Measurements from ENCODE around the gene SNW1. TPM values are rescaled to one million over a fixed set of nuclear protein-coding genes. Genes with fewer than 3 reads are reported as not detected.
"Not testable (repeated sequence)": the region's sequence is repeated elsewhere in the genome, so short reads cannot be mapped to it uniquely, and the experiment has no call there.

SNW1 gene
- total RNA-seq (ENCODE audit: insufficient read depth, low replicate concordance): 79.0 TPM

DNA sequence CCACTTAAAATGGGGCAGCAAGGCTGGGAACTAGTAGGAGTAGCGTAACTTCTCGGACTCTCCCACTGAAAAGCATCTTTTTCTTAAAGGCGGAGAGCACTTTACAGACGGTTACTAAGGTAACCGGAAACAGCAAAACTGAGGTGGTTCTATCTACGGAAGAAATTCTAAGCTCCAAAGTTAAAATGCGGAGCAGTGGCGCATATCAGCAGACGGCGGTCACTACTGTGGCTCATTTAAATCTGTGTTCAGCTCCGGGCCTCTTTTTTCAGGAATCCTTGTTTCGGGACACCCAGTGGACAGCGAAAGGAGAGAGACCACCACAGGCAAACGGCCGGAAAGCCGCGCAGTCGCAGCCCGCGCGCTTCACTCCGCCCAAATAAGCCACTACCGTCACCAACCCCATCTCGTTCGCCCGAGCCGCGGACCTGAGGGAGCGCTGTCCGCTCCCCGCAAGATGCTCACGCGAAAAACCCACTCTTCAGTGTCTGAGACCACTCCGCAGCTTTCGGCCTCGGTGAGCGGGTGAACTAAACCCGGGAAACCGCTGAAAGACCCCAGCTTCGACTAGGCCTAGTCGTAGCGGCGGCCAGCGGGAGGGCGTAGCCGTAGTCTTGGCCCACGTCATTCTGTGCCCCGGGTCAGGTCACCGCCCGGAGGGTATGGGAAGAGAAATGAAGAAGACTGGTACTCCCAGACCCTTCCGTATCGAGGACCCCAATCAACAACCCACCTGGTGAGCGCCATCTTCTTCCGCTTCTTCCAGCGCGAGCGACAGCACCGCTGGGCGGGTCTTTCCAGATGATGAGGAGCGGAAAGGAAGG, at the start of gene SNW1:
Gene SNW1, minus strand, starts transcription at position 776 of the 824 bp plus-strand sequence. Its CDS starts 29 bp downstream, at position 747.
- peak; percentile 98 for DNase-seq (ENCODE audit: low spot score)

DNA sequence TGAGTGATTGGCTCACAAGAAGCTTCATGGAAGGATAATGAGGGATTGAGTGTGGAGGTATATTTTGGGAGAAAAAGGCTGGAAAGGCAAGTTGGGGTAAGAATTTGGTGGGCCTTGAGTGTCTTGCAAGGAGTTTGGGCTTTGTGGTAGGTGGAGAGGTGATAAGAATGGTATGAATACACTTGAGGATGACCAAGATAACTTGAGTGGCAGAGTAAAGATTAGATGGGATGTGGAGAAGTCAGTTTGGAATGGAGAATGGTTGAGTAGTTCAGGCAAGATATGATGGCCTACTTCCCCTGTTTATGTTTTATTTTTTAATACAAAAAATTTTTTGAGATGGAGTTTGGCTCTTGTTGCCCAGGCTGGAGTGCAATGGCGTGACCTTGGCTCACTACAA, 48.1 kb upstream of the SNW1 start:
- no peak for DNase-seq (ENCODE audit: low spot score)

DNA sequence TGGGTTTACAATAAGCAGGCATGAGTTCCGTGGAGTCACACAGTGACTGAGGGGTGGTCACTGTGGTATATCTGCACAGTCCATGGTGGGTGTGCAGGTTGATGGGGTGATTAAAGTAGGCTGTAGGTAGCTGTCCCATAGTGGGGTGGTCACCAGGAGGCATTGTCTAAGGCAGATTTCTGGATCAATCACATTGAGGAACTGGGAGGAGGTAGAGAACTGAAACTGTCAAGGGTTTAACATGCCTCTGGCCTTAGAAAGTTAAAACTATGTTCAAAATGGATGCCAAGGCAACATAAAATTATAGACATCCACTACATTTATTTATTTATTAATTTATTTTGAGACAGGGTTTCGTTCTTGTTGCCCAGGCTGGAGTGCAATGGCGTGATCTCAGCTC, 47.3 kb upstream of the SNW1 start:
- no peak for DNase-seq (ENCODE audit: low spot score)

DNA sequence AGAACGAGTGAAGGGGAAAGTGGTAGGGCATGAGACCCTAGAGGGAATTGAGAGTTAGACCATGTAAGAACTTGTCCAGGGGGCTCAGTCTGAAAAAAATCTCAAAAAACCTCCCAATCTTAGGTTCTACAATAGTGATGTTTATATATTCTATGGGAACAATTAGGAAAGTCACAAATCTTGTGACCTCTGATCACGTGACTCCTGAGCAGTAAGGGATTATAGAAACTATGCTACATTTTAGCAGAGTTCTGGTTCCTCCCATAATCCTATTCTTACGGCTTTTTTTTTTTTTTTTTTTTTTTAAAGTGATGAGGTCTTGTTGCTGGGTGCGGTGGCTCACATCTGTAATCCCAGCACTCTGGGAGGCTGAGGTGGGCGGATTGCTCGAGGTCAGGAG, 44.8 kb upstream of the SNW1 start:
- no peak for DNase-seq (ENCODE audit: low spot score)

DNA sequence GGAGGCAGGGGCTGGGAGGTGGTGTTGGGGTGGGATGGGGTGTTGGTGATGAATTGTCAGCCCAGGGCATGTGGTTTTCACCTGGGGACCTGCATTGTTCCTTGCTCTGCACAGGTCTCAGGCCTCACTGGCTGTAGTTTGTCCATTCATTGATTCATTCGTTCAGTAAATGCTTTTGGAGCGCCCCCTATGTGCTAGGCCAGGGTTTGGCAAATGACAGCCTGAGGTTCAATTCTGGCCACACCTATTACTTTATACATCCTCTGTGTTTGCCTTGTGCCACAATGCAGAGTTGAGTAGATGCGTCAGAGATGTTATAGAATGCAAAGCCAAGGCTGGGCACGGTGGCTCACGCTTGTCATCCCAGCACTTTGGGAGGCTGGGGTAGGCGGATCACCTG, 43.6 kb upstream of the SNW1 start:
- no peak for DNase-seq (ENCODE audit: low spot score)

DNA sequence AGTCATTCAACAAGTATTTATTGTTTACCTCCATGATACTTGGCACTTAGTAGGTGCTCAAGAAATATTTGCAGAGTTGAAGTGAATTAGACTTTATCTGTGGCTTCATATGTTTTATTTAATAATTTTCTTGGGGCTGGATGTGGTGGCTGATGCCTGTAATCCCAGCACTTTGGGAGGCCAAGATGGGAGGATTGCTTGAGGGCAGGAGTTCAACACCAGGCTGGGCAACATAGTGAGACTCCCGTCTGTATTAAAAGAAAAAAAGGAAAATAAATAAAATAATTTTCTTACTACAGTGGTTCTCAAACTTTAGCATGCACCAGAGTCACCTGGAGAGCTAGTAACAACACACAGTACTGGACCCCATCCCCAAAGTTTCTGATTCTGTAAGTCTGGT, 39.9 kb upstream of the SNW1 start:
- no peak for DNase-seq (ENCODE audit: low spot score)

DNA sequence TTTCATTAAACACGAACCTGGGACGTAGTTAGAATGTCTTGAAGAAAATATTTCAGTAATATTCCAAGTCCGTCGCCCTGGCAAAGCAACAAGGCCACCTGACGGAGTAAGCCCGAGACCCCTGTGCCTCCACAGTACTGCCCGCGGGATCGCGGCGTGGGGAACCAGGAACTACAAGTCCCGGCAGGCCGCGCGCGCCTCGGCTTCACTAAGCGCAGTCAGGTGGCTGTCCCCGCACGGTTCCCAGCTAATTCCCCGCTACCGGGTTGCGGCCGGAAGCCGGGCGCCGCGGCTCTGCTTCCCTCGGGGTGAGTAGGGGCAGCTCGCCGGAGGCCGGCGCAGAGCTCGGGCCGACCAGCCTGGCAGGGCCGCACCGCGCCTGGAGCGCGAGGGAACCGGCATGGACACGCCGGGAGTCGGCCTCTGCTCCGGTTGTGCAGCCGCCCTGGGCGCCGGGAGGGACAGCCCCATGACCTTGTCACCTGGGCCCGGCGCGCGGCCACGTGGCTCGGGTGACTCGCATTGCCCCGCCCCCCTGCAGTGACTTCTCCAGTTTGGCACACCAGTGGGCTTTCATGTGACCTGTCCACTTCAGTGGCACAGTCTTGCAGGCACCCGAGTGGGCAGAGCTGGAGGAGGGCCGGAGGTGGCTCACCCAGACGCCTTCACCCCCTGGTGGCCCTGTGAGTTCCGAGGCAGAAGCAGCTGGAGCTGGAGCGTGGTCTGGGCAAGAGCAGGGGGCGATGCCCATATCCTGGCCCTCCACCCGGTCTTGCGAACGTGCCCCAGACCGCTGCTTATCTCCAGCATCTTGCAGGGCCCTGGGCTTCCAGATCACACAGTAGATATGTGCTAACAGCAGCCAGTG, 39.1 kb upstream of the SNW1 start, which contains the start of gene ADCK1:
Gene ADCK1, plus strand, starts transcription at position 247 of the 868 bp plus-strand sequence. CDS start 18,870 bp downstream, outside the sequence.
- peak; percentile 85 for DNase-seq (ENCODE audit: low spot score)

DNA sequence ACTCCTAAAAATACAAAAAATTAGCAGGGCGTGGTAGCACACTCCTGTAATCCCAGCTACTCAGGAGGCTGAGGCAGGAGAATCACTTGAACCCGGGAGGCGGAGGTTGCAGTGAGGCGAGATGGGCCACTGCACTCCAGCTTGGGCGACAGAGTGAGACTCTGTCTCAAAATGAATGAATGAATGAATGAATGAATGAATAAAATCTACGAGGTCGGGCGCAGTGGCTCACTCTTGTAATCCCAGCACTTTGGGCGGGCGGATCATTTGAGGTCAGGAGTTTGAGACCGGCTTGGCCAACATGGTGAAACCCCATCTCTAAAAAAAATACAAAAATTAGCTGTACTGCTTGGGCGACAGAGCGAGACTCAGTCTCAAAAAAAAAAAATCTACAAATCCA, 38.5 kb upstream of the SNW1 start:
- not testable (repeated sequence) for DNase-seq (ENCODE audit: low spot score)

DNA sequence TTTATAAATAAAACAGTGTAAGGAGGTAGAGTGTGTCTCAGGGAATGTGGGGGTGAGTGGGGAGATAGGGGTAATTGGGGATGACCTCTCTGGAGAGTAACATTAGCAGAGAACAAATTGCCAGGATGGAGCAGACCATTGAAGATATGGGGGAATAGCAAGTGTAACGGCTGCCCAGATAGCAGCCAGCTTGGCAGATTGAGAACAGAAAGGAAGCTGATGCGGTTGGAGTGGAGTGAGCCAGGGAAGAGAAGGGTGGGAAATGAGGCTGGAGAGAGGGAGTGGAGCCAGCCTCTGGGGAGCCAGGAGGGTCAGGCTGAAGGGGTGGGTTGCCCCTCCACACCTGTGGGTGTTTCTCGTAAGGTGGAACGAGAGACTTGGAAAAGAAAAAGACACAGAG, 33.4 kb upstream of the SNW1 start:
- no peak for DNase-seq (ENCODE audit: low spot score)

DNA sequence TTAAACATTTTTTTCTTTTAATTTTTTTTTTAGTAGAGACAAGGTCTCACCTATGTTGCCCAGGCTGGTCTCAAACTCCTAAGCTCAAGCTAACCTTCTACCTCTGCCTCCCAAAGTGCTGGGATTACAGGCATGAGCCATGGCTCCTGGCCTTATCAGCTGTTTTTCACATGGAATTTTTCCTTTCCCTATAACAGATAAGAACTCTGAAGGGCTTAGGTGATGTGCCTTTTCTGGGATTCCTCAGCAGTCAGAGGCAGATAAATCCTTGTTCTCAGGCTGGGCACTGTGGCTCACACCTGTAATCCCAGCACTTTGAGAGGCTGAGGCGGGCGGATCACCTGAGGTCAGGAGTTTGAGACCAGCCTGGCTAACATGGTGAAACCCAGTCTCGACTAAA, 32.3 kb upstream of the SNW1 start:
- DNase-seq (ENCODE audit: low spot score): not testable (repeated sequence)

DNA sequence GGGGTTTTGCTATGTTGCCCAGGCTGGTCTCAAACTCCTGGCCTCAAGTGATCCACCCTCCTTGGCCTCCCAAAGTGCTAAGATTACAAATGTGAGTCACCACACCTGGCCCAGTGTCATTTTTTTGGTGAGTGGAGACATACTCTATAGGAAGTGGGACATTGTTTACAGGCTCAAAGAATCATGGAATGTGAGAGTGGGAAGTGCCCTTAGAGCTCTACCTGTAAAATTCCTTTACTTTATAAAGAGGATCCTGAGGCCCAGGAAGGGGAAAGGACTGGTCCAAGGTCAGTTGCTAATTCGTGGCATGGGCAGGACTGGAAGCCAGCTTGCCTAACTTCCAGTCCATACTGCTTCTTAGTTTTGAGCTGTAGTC, 30.3 kb upstream of the SNW1 start:
- no peak for DNase-seq (ENCODE audit: low spot score)

DNA sequence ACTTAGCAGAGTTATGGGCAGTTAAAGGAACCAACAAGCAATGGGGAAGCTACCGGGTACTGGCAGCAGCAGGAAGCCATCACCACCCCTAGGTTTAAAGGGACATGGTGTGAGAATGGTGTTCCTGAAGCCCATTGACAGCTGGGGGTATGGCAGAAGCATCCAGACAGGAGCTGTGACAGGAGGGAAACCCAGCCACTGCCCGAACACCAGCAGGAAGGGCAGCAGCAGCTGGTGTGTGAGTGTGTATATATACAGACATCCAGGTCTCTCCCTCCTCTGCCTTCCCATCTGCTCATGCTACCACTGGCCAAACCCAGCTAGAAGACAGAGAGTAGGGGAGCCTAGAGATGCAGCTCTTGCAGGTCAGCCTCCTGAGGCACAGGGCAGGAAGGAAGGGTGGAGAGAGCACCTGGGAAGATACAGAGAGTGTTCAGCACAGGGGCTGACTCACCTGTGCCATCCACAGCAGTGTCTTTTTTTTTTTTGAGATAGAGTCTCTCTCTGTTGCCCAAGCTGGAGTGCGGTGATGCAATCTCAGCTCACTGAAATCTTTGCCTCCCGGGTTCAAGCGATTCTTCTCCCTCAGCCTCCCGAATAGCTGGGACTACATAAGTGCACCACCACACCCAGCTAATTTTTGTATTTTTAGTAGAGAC, 29.7 kb upstream of the SNW1 start:
- no peak for DNase-seq (ENCODE audit: low spot score)

DNA sequence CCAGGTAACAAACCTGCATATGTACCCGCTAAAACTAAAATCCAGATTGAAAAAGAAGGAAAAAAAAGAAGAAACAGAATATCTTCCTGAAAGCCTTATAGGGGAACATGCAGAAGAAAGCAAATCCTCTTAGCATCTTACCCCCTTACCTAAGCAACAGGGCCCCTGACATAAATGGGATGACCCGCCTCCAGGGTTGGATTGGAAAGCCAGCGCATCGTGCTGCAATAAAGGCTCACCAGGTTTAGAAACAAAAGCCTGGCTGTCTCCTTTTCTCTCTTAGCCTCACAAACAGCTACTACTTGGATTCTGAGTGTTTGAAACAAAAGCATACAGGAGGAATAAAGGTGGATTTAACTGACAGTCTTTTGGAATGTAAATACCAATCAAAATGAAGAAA, 25.2 kb upstream of the SNW1 start:
- no peak for DNase-seq (ENCODE audit: low spot score)

DNA sequence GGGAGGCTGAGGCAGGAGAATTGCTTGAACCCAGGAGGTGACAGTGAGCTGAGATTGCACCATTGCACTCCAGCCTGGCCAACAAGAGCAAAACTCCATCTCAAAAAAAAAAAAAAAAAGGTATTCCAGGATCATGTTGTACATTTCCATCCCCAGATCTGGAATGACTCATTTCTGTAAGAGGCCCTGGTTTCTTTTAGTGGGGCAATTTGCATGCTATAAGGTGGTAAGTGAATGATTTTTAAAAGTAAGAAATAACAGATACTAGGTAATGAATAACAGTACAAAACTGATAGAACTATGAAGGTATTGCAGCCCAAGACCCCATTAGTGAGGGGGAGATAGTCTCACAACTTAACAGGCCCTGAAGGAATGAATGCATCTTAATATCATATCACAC, 21.2 kb upstream of the SNW1 start:
- DNase-seq (ENCODE audit: low spot score): no peak

DNA sequence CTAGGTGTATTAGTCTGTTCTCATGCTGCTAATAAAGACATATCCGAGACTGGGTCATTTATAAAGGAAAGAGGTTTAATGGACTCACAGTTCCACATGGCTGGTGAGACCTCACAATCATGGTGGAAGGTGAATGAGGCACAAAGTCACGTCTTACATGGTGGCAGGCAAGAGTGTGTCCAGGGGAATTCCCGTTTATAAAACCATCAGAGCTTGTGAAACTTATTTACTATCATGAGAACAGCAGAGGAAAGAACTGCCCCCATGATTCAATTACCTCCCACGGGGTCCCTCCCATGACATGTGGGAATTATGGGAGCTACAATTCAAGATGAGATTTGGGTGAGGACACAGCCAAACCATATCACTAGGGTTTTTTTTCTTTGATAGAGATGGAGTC, 13.0 kb upstream of the SNW1 start:
- not testable (repeated sequence) for DNase-seq (ENCODE audit: low spot score)

DNA sequence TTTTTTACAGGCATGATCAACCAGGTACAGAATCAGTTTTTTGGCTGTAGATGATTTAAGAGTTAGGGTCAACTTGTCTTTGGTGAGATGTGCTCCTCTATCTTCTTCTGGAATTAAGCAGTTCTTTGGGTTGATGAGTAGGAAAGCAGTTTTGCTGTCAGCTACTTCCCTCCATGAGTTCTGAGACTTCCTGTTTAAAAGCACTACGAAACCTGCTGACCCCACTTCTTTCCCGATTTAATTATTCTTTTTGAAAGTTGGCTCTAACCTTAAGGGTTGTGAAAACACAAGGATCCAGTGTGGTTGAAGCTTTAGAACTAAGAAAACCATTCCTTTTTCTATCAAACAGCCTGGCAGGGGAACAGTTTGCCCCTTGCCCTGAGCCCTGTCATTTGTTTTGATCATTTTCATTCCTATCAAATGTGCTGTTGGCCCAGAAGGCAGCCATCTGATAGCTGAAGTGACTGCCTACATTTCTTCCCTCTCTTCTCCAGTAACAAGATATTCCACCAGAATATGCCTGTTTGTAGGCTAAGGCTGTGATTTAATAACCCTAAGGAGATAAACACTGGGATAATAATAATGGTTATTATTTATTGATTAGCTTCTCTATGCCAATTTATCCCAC, 7.6 kb upstream of the SNW1 start:
- DNase-seq (ENCODE audit: low spot score): not testable (repeated sequence)

DNA sequence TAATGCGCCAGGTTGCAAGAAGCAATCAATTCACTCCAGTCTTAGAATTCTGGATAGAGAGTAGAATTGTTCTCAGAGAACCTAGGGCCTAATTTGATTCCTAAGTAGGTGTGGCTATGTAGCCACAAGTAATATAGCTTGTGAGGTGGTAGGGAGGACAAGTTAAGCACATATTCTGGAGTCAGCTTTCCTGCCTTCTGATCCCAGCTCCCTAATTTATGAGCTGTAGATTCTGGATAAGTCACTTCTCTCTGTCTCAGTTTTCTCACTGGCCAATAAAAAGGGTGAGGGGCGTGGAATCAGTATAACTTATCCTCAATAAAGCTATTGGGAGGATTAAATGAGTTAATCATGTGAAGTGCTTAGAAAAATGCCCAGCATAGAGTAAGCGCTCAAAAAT, 3.0 kb upstream of the SNW1 start:
- DNase-seq (ENCODE audit: low spot score): no peak

DNA sequence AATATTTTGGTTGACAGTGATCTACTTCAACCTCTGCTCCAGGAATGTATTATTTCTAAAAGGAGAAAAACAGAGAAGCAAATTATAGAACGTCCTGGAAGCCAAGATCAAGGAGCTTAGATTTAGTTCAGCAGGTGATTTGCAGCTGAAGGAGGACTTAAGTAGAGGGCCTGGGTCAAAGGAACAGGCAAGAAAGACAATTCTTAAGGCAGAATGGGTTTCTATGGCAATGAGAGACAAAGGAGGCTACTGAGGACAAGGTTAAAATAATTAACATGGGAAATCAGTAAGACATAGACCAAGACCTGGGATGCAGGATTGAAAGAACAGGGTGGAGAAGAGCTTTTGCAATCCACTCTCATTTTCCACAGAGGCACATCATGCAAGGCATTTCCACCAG, 2.4 kb upstream of the SNW1 start:
- no peak for DNase-seq (ENCODE audit: low spot score)

DNA sequence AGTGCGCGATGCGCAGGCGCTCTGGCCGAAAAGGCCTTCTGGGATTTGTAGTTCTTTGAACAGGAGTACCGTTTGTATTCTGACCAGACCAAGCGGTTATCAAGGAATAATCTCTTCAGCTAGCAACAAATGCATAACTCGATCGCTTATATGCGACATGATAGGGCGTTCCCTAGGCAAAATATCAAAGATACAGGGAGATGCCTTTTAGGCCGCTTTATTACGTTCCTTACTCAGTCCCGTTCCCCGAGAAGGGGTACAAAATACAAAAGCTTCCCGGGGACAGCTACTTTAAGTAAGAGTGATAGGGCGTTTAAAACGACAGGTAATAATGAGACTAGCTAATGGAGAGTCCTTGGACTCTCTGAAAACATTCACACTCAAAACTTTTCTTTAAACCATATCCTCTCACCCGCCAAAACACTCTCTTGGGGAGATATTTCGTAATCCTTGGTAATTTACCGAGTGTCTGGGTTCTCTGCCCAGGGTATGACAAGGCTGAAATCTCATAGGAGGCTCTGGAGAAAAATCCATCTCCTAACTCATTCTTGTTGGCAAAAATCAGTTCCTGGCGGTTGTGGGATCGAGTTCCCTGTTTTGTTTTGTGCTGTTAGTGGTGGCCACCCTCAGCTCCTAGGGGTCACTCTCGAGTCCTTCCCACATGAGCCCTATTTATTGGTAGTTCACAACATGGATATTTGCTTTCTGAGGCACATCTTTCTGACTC, 412 bp upstream of the SNW1 start:
- DNase-seq (ENCODE audit: low spot score): no peak

DNA sequence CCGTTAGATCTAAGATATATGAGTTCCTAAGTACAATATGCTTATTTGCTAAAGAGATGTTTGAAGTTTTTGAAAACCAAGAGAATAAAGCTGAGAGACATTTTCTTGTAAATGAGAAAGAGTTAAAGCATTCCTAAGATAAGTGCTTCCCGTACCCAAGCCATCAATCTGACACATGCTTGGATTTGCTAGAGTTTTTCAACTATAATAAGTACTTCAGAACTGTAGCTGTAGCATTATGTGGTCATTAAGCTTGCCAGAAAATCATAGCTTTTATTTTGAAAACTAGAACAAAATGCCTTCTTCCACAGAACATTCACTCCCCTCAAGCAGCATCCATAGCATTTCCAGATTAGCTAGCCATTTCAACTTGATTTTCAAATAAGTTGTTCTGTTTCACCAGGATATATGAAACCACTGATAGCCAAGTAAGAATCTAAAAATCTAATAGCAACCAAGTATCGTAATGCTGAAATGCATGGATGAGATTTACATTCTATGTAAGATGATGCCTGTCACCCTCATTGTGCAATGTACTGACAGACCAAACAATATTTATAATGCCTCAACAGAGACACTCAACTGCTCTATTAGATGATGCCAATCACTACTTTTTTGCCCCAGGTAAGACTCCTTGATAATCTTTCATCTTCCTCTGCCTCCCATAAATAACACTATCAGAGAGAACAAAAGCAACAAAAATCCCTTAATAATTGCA, 8.0 kb downstream of the SNW1 start:
- peak; percentile 0 for DNase-seq (ENCODE audit: low spot score)
